NK-92 (cell line): Measurements from ENCODE around the gene TTC12.

Source experiments
- DNase-seq: peaks from one replicate; lab custom pipeline; 2025; ENCODE audit not compliant: unreplicated experiment; lab: John Stamatoyannopoulos, UW

The TTC12 gene

GRCh38 chr11:113373306-113373705, 58.9 kb downstream of the TTC12 start:
- no peak for DNase-seq

- DNase-seq, result no peak
These were observed 59.7 kb downstream of the TTC12 start for GRCh38 chr11:113373981-113374560.

- DNase-seq, result no peak
These were observed 61.0 kb downstream of the TTC12 start for GRCh38 chr11:113375402-113375801.

GRCh38 chr11:113376156-113376555, 61.8 kb downstream of the TTC12 start:
- DNase-seq, result no peak

- DNase-seq, result no peak
These were observed 63.5 kb downstream of the TTC12 start for GRCh38 chr11:113377681-113378412.

- no peak for DNase-seq
These were observed 64.3 kb downstream of the TTC12 start for GRCh38 chr11:113378692-113379091.

- DNase-seq, result no peak
These were observed 67.7 kb downstream of the TTC12 start for GRCh38 chr11:113382121-113382520.

GRCh38 chr11:113384551-113384950, 70.2 kb downstream of the TTC12 start:
- DNase-seq, result no peak

- no peak for DNase-seq
These were observed 71.4 kb downstream of the TTC12 start for GRCh38 chr11:113385749-113386148.

GRCh38 chr11:113386866-113387265, 72.5 kb downstream of the TTC12 start:
- DNase-seq, result no peak

GRCh38 chr11:113387605-113388211, 73.3 kb downstream of the TTC12 start, which contains the start of gene ANKK1:
Gene ANKK1 (plus strand): TSS chr11:113387779. CDS start chr11:113387885, 106 bp downstream.
- DNase-seq, result no peak

- DNase-seq, result no peak
These were observed 74.9 kb downstream of the TTC12 start for GRCh38 chr11:113389272-113389671.

GRCh38 chr11:113392236-113392921, 78.0 kb downstream of the TTC12 start:
- no peak for DNase-seq

- no peak for DNase-seq
These were observed 79.2 kb downstream of the TTC12 start for GRCh38 chr11:113393501-113393985.

- no peak for DNase-seq
These were observed 80.5 kb downstream of the TTC12 start for GRCh38 chr11:113394919-113395318.

GRCh38 chr11:113395782-113396336, 81.5 kb downstream of the TTC12 start:
- DNase-seq, result no peak

- DNase-seq, result no peak
These were observed 82.3 kb downstream of the TTC12 start for GRCh38 chr11:113396690-113397089.

GRCh38 chr11:113397212-113397611, 82.8 kb downstream of the TTC12 start:
- no peak for DNase-seq

GRCh38 chr11:113397821-113398220, 83.4 kb downstream of the TTC12 start:
- DNase-seq, result no peak

- DNase-seq, result no peak
These were observed 84.5 kb downstream of the TTC12 start for GRCh38 chr11:113398669-113399430.
